Esophagus muscularis mucosa (tissue), 4 donors: ENCODE results near the gene LYPD1. TPM values are rescaled to one million over a fixed set of nuclear protein-coding genes. Genes with fewer than 3 reads are reported as not detected.

Experiments used
- DNase-seq: peaks from one replicate; pipeline ENCODE4 v3.0.0-alpha.2; 2017; ENCODE audit errors: extremely low spot score
- H3K27ac ChIP-seq, 4 donors: fragments of 200-600 bp; sonication (generic); replicated peaks in 1 of 4; 1 replicate in 3 of 4; 2 replicates in 1 of 4; pipeline ENCODE4 v1.5.1; 2016 to 2019; ENCODE audit warnings: mild to moderate bottlenecking in 1 of 4
- H3K27me3 ChIP-seq, 4 donors: fragments of 200-600 bp; sonication (generic); one replicate each; pipeline versions ENCODE4 v1.5.1 to v1.6.0; 2016 to 2019
- H3K36me3 ChIP-seq, 4 donors: fragments of 200-600 bp; sonication (generic); one replicate each; pipeline ENCODE4 v1.5.1; 2016 to 2019
- H3K4me1 ChIP-seq, 4 donors: fragments of 200-600 bp; sonication (generic); one replicate each; pipeline ENCODE4 v1.5.1; 2016 to 2019
- H3K4me3 ChIP-seq, 4 donors: fragments of 200-600 bp; sonication (generic); 1 replicate in 2 of 4; 2 replicates in 2 of 4; pipeline ENCODE4 v1.5.1; 2016 to 2019; ENCODE audit warnings: mild to moderate bottlenecking in 4 of 4, moderate library complexity in 1 of 4
- H3K9me3 ChIP-seq, 4 donors: fragments of 200-600 bp; sonication (generic); 1 replicate in 3 of 4; 2 replicates in 1 of 4; pipeline ENCODE4 v1.5.1; 2016 to 2019
- EP300 ChIP-seq: sonication (generic); formaldehyde crosslinking; IDR thresholded peaks from one replicate; pipeline ENCODE4 v1.6.1; 2017; ENCODE audit warnings: antibody characterized with exemption
- POLR2A ChIP-seq: fragments of 450-650 bp; IDR thresholded peaks from one replicate; pipeline ENCODE4 v1.6.1; 2017; ENCODE audit warnings: antibody characterized with exemption, moderate library complexity, mild to moderate bottlenecking, low read depth
- POLR2AphosphoS5 ChIP-seq, 2 donors: sonication (generic); formaldehyde crosslinking; IDR thresholded peaks; one replicate each; pipeline ENCODE4 v1.6.1; 2017; ENCODE audit warnings: antibody characterized with exemption in 2 of 2
- WGBS: methylation state at CpG from one replicate; pipeline ENCODE4 v1.1.5; 2018; 5-methylcytosine and 5-hydroxymethylcytosine counted together
- intact Hi-C: fragments of 100-400 bp; cut with DNase I; formaldehyde crosslinking; loops from one replicate; pipeline ENCODE4 v1.15.1; 2023
- total RNA-seq, 4 donors: library from RNA; depleted of rRNA; stranded (reverse); fragments of >200 nt; gene quantifications; one replicate each; pipeline versions ENCODE4 v1.1.0 to v1.2.1, GENCODE V29; 2016
- TF ChIP-seq, protein P1 (sequence below), 3 experiments: fragments of 200-600 bp in 2 of 3; fragments of 450-650 bp in 1 of 3; sonication (generic) in 2 of 3; IDR thresholded peaks; one replicate each; pipeline ENCODE4 v1.5.1; 2017 to 2019; ENCODE audit warnings: antibody characterized with exemption in 3 of 3, mild to moderate bottlenecking in 2 of 3, moderate library complexity in 1 of 3

Gene LYPD1
- total RNA-seq, 4 donors from 2014 or later: 0.66 to 5.4 (median 0.71) TPM; not detected in 1

DNA sequence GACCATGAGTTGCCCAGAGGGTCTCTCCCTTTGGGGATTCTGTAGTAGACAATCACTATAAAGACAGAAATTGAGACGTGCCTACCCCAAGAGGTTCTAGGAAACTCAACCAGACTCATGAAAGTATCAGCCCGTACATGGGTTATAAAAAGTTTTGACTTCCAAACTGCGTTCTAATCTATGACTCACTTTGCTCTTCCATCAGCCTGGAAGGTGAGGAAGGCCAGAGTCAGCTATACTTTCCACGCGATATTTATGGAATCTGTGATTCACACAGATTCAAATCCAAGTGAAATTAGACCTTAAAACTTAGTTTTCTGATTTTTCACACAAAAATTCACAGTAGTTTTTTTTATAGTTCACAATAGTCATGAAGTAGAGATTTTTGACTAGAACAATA, 7.7 kb upstream of the LYPD1 start:
- H3K9me3 ChIP-seq: no peaks in the 10 kb centered on the region
- no peaks in the 10 kb centered on the region for H3K4me1 ChIP-seq
- no peak overlapping the region for H3K27ac ChIP-seq
- H3K27me3 ChIP-seq: no peaks in the 10 kb centered on the region
- DNase-seq: no peak
- TF ChIP-seq EP300 (no peak), POLR2AphosphoS5 (IDR thresholded peaks at IDR 0.05) (no peak), POLR2A (no peak)
- TF ChIP-seq, protein P1, sequence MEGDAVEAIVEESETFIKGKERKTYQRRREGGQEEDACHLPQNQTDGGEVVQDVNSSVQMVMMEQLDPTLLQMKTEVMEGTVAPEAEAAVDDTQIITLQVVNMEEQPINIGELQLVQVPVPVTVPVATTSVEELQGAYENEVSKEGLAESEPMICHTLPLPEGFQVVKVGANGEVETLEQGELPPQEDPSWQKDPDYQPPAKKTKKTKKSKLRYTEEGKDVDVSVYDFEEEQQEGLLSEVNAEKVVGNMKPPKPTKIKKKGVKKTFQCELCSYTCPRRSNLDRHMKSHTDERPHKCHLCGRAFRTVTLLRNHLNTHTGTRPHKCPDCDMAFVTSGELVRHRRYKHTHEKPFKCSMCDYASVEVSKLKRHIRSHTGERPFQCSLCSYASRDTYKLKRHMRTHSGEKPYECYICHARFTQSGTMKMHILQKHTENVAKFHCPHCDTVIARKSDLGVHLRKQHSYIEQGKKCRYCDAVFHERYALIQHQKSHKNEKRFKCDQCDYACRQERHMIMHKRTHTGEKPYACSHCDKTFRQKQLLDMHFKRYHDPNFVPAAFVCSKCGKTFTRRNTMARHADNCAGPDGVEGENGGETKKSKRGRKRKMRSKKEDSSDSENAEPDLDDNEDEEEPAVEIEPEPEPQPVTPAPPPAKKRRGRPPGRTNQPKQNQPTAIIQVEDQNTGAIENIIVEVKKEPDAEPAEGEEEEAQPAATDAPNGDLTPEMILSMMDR (IDR thresholded peaks at IDR 0.05): no peak
- intact Hi-C loops: no loop called here
- H3K36me3 ChIP-seq: no peaks in the 10 kb centered on the region
- H3K4me3 ChIP-seq: no peak overlapping the region
- WGBS: 92% methylated on average over 5 of the region's 5 CpGs

DNA sequence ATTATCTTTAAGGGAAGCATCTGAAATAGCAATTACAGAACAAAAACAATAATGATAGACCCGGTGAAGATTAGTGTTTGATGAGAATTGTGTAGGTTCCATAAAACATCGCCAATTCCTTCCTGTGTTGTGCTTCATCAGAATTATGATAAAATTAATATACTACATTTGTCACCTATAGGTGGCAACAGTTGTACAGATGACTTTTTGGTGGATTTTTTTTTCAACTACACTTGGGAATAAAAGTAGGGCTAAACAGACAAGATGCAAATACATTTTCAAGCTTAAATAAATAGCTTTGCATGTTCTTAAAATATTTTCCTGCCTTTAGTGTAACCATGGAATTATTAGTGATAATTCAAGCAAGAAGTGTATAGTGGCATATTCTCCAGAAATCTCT, 7.0 kb upstream of the LYPD1 start:
- no peak overlapping the region for H3K27ac ChIP-seq
- no peak for DNase-seq
- intact Hi-C loops: no loop called here
- 66% methylated on average over 2 of the region's 2 CpGs for WGBS
- no peaks in the 10 kb centered on the region for H3K4me1 ChIP-seq
- H3K9me3 ChIP-seq: no peaks in the 10 kb centered on the region
- no peaks in the 10 kb centered on the region for H3K27me3 ChIP-seq
- H3K36me3 ChIP-seq: no peaks in the 10 kb centered on the region
- H3K4me3 ChIP-seq: no peak overlapping the region
- no peak for TF ChIP-seq EP300
- TF ChIP-seq, protein P1 (IDR thresholded peaks at IDR 0.05): no peak
- TF ChIP-seq POLR2A: no peak
- TF ChIP-seq POLR2AphosphoS5 (IDR thresholded peaks at IDR 0.05): no peak

DNA sequence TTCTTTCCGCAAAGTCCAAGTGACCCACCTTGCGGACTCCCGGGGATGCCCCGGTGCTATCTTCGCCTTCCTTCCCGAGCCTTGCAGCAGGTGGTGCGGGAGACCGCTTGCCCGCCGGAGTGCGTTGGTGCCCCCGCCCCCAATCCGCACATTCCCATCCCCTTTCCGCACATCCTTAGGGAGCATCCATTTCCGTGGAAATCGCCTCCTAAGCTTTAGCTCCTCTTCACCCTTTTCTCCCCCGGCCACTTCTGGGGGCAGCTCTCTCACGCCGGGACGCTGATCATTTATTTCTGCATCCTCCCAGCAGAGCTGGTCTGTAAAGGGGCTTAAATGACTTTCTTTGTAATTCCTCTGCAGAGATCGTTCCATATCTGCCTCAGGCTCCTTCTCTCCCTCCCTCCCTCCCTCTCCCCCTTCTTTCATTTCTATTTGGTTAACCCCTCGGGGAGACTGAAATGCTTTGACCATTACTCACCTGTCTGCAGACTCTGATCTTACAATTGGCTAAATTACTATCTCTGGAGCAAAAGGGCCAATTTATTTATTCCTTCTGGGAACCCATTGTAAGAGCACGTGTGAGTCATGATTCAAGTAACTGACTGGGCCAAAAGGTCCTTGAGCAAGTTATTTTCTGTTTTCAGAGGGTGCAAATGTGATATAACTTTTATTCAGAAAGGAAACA, 1.3 kb upstream of the LYPD1 start:
- intact Hi-C loops: no loop called here
- H3K4me1 ChIP-seq: peaks cover 24 to 33% (median 32%) of the 10 kb centered on the region in 4 donors
- TF ChIP-seq, protein P1 (IDR thresholded peaks at IDR 0.05): no peak
- no peak for TF ChIP-seq POLR2AphosphoS5 (IDR thresholded peaks at IDR 0.05)
- H3K27me3 ChIP-seq: peaks cover 0 to 51% (median 26%) of the 10 kb centered on the region in 4 donors
- no peak overlapping the region for H3K27ac ChIP-seq
- H3K9me3 ChIP-seq: no peaks in the 10 kb centered on the region
- no peak for DNase-seq
- no peaks in the 10 kb centered on the region for H3K36me3 ChIP-seq
- WGBS: 24% methylated on average over 23 of the region's 23 CpGs
- H3K4me3 ChIP-seq: peak overlapping the region; percentile 50 to 62 (median 54)

DNA sequence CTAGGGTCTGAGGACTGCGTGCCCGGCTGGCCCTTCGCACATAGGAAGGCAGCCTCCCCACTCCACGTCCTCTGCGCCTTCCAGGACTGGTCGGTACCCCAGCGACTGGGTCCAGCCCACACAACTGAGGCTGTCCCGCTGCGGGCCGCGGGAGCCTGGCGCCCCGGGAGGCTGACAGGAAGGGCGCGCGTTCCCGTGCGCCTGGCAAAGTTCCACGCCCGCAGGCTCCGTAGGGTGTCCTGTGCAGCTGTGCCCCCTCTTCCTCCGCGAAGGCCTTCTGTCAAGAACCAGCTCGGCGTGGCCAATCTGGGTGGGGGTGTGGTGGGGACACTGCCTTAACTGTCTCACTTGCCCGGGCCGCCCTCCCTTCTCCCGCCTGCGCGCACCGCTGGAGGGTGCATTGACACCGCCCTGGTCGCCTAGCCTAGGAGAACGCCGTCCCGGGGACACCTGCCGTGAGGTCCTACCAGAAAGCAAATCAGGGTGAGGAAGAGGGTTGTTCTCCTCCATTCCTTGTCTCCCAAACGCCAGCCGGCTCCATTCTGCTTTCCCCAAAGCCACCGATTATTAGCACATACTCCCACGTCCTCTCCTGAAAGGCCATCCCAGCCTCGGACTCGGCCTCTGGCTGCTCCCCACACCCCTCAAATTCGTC, 618 bp upstream of the LYPD1 start:
- Histone ChIP-seq H3K27ac (no peak overlapping the region), H3K4me3 (peak overlapping the region; percentile 50 to 62 (median 54)), H3K4me1 (peaks cover 24 to 33% (median 32%) of the 10 kb centered on the region in 4 donors), H3K9me3 (no peaks in the 10 kb centered on the region), H3K27me3 (peaks cover 0 to 56% (median 26%) of the 10 kb centered on the region in 4 donors), H3K36me3 (no peaks in the 10 kb centered on the region)
- under 1% methylated on average over 12 of the region's 44 CpGs for WGBS
- no peak for DNase-seq
- intact Hi-C loops: no loop called here
- TF ChIP-seq, protein P1 (IDR thresholded peaks at IDR 0.05): no peak
- TF ChIP-seq EP300: no peak
- TF ChIP-seq POLR2AphosphoS5 (IDR thresholded peaks at IDR 0.05): no peak
- TF ChIP-seq POLR2A: no peak
